ENCODE measurements around the gene LCN12. TPM values are rescaled to one million over a fixed set of nuclear protein-coding genes. Genes with fewer than 3 reads are reported as not detected.

LCN12 gene
- total RNA-seq, 1 donor = not detected

DNA sequence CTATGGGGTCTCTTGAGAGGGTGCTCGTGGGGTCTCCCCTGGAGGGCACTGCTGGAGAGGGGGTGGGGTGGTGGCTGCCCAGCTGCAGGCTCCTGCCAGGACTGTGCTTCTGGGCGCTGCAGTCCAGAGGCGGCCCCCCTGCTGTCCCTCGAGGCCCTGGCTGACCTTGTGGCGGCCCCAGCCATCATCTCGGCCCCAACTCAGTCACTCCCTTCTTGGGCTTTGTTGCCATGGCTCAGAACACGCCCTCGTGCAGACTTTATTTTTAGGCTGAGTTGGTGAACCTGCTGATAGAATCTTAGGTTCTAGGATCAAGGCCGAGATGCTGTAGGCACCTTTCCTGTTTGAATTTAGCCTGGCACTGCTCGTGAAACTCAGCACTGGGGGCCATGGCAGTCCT is 30.4 kb upstream of the LCN12 start:
- no peaks in the 10 kb centered on the region for H3K9me3 ChIP-seq (ENCODE audit: low read depth, low read length)
- no peaks in the 10 kb centered on the region for H3K4me1 ChIP-seq (ENCODE audit: insufficient read depth, low read length)
- no peaks in the 10 kb centered on the region for H3K27me3 ChIP-seq (ENCODE audit: insufficient read depth, low read length)
- H3K4me3 ChIP-seq (ENCODE audit: low read length) = no peak overlapping the region

DNA sequence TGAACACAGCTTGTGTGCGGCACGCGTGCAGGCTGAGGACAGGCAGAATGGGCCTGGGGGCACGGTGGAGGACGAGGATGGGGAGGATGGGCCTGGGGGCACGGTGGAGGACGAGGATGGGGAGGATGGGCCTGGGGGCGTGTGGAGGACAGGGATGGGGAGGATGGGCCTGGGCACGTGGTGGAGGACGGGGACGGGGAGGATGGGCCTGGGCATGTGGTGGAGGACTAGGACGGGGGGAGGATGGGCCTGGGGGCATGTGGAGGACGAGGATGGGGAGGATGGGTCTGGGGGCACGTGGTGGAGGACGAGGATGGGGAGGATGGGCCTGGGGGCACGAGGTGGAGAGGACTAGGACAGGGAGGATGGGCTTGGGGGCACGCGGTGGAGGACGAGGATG is 29.5 kb upstream of the LCN12 start:
- Histone ChIP-seq H3K4me3 (ENCODE audit: low read length) (no peak overlapping the region), H3K9me3 (ENCODE audit: low read depth, low read length) (no peaks in the 10 kb centered on the region), H3K4me1 (ENCODE audit: insufficient read depth, low read length) (no peaks in the 10 kb centered on the region), H3K27me3 (ENCODE audit: insufficient read depth, low read length) (no peaks in the 10 kb centered on the region)

DNA sequence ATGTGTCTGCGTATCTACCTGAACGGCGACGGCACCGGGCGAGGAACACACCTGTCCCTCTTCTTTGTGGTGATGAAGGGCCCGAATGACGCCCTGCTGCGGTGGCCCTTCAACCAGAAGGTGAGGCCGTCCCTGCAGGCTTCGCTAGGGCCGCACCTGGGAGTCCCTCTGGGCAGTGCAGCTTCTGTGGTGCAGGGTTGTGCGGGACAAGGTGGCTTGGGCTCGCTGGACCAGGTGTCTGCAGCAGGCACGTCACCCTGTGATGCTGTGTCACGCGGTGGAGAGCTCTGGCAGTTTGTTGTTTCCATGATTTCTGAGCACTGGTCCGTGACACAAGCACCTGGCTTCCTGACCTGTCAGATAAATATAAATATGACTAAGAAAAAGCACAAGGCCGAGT is 28.2 kb upstream of the LCN12 start:
- Histone ChIP-seq H3K27me3 (ENCODE audit: insufficient read depth, low read length) (no peaks in the 10 kb centered on the region), H3K4me3 (ENCODE audit: low read length) (no peak overlapping the region), H3K9me3 (ENCODE audit: low read depth, low read length) (no peaks in the 10 kb centered on the region), H3K4me1 (ENCODE audit: insufficient read depth, low read length) (no peaks in the 10 kb centered on the region)

DNA sequence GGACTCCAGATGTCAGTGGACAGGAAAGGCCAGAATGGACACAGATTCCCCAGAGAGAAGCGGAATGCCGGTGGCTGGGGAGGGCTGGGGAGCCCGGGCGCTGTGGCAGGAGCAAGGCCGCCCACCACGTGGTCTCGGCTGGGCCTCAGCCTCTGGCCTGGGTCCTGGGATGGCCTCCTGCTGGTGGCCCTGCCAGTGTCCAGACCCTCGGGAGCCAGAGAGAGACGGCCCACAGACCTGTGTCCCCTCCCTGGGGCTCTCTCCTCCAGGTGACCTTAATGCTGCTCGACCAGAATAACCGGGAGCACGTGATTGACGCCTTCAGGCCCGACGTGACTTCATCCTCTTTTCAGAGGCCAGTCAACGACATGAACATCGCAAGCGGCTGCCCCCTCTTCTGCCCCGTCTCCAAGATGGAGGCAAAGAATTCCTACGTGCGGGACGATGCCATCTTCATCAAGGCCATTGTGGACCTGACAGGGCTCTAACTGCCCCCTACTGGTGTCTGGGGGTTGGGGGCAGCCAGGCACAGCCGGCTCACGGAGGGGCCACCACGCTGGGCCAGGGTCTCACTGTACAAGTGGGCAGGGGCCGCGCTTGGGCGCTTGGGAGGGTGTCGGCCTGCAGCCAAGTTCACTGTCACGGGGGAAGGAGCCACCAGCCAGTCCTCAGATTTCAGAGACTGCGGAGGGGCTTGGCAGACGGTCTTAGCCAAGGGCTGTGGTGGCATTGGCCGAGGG is 26.5 kb upstream of the LCN12 start:
- no peak overlapping the region for H3K4me3 ChIP-seq (ENCODE audit: low read length)
- no peaks in the 10 kb centered on the region for H3K27me3 ChIP-seq (ENCODE audit: insufficient read depth, low read length)
- no peaks in the 10 kb centered on the region for H3K4me1 ChIP-seq (ENCODE audit: insufficient read depth, low read length)
- H3K9me3 ChIP-seq (ENCODE audit: low read depth, low read length) = no peaks in the 10 kb centered on the region

DNA sequence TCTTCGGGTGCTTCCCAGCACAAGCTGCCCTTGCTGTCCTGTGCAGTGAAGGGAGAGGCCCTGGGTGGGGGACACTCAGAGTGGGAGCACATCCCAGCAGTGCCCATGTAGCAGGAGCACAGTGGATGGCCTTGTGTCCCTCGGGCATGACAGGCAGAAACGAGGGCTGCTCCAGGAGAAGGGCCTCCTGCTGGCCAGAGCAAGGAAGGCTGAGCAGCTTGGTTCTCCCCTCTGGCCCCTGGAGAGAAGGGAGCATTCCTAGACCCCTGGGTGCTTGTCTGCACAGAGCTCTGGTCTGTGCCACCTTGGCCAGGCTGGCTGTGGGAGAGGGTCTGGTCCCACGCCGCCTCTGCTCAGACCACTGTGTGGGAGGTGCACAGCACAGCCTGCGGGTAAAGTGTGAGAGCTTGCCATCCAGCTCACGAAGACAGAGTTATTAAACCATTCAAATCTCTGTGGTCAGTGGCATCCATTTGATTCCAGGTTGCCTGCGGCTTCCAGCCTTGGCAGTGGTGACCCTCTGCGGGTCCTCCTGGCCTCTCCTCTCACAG is 25.8 kb upstream of the LCN12 start:
- no peaks in the 10 kb centered on the region for H3K4me1 ChIP-seq (ENCODE audit: insufficient read depth, low read length)

DNA sequence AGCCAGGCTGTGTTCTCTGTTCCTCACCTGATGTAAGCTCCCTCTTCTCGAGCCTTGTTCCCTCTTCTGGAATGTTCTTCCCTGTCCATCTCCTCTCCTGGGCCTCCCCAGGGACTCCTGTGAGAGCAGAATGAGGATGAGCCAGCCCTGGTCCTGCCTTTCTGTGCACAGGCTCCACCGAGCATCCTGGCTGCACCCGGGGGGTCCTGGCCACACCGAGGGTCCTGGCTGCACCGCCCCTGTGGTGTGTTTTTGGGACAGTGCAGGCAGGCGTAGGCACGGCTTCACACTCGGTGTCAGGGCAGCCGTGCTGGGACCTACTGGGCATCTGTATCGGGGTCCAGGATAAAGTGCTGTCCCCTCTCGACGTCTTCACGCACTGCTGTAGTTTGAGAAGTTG is 25.3 kb upstream of the LCN12 start:
- no peaks in the 10 kb centered on the region for H3K9me3 ChIP-seq (ENCODE audit: low read depth, low read length)
- no peaks in the 10 kb centered on the region for H3K4me1 ChIP-seq (ENCODE audit: insufficient read depth, low read length)
- H3K4me3 ChIP-seq (ENCODE audit: low read length) = no peak overlapping the region
- H3K27me3 ChIP-seq (ENCODE audit: insufficient read depth, low read length) = no peaks in the 10 kb centered on the region

More for the DNA sequence above, 25.8 kb upstream of the LCN12 start:
- Histone ChIP-seq H3K9me3 (ENCODE audit: low read depth, low read length) (no peaks in the 10 kb centered on the region), H3K27me3 (ENCODE audit: insufficient read depth, low read length) (no peaks in the 10 kb centered on the region), H3K4me3 (ENCODE audit: low read length) (no peak overlapping the region)

DNA sequence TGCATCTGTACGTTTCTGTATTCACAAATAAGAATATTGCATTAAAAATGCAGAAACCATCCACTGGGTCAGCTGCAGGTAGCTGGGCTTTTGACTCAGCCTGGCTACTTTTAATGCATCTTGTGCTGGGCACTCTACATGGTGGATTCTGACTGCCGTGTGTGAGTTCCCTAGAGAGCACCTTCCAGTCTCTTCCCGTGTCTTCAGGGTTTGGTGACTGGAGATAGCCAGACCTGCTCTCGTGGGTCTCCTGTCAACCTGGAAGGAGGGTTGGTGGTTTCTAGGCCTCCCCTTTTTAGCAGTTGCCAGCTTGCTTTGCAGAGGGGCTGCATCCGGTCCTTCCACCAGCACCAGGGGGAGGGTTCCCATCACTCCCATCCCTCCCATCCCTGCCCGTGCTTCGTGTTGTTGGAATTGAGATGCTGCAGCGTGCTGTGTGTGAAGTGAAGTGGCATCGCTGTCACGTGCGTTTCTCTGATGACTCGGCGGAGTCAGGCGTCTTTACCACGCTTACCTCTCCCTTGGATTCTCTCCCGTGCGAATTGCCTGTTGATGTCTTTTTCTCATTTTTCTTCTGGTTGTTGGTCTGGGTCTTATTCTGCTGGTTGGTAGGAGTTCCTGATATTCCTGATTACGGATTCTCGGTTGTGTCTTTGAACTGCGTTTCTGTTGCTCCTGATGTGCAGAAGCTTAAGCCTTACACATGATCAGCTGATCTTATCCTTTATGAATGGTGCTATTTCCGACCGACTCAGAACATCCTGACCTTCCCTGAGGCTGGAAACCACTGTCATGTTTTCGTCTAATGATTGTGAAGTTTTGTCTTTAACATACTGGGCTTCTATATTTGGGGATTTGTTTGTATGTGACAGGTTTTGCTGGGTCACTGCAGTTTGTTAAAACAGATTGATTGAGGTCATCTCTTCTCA is 24.5 kb upstream of the LCN12 start:
- Histone ChIP-seq H3K4me1 (ENCODE audit: insufficient read depth, low read length) (no peaks in the 10 kb centered on the region), H3K4me3 (ENCODE audit: low read length) (no peak overlapping the region)

DNA sequence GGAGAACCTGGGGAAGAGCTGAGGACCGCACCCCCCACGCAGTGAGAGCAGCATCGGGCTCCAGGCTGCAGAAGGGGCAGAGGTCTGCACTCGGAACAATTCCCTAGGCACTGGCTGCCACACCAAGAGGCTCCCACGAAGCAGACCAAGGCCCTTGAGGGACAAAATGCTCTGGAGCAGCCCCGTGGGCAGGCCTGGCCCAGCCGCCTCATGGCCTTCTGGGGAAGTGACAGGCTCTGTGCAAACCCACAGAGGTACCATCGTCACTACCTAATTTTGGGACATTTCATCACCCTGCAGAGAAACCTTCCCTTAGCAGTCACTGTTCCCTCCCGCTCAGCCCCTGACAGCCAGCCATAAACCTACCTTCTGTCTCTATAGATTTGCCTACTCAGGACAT is 23.5 kb upstream of the LCN12 start:
- Histone ChIP-seq H3K27me3 (ENCODE audit: insufficient read depth, low read length) (no peaks in the 10 kb centered on the region), H3K4me1 (ENCODE audit: insufficient read depth, low read length) (no peaks in the 10 kb centered on the region), H3K4me3 (ENCODE audit: low read length) (no peak overlapping the region), H3K9me3 (ENCODE audit: low read depth, low read length) (no peaks in the 10 kb centered on the region)

More for the DNA sequence above, 24.5 kb upstream of the LCN12 start:
- Histone ChIP-seq H3K27me3 (ENCODE audit: insufficient read depth, low read length) (no peaks in the 10 kb centered on the region), H3K9me3 (ENCODE audit: low read depth, low read length) (no peaks in the 10 kb centered on the region)

DNA sequence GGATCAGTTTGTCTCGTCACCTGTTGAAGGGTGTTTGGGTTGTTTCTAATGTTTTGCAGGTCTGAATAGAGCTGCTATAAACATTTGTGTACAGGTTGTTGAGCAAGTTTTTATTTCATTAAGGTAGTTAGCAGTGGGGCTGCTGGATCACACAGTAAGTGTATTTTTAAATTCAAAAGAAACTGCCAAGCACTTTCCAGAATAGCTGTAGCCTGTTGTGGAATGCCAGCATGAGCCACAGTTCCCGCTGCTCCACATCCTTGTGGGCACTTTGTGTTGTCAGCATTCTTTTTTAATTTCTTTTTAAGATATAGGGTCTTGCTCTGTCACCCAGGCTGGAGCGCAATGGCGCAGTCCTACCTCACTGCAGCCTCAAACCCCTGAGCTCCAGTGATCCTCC is 22.1 kb upstream of the LCN12 start:
- Histone ChIP-seq H3K27me3 (ENCODE audit: insufficient read depth, low read length) (no peaks in the 10 kb centered on the region), H3K4me3 (ENCODE audit: low read length) (no peak overlapping the region), H3K9me3 (ENCODE audit: low read depth, low read length) (no peaks in the 10 kb centered on the region), H3K4me1 (ENCODE audit: insufficient read depth, low read length) (no peaks in the 10 kb centered on the region)

DNA sequence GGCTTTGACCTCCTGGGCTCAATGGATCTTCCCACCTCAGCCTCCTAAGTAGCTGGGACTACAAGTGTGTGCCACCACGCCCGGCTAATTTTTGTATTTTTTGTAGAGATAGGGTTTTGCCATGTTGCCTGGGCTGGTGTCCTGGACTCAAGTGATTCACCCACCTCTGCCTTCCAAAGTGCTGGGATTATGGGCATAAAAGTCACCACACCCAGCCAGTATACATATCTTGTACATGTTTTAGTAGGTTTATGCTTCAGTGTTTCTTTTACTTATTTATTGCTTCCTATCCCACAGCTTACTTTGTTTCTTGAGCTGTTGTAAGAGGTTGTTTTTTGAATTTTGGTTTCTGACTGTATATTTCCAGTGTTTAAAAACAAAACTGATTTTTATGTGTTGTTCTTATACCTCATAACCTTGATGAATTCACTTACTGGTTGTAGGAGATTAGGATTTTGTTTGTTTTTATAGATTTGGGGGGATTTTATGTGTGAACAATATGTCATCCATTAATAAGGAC is 20.4 kb upstream of the LCN12 start:
- H3K27me3 ChIP-seq (ENCODE audit: insufficient read depth, low read length) = no peaks in the 10 kb centered on the region
- no peak overlapping the region for H3K4me3 ChIP-seq (ENCODE audit: low read length)
- H3K9me3 ChIP-seq (ENCODE audit: low read depth, low read length) = no peaks in the 10 kb centered on the region
- no peaks in the 10 kb centered on the region for H3K4me1 ChIP-seq (ENCODE audit: insufficient read depth, low read length)

DNA sequence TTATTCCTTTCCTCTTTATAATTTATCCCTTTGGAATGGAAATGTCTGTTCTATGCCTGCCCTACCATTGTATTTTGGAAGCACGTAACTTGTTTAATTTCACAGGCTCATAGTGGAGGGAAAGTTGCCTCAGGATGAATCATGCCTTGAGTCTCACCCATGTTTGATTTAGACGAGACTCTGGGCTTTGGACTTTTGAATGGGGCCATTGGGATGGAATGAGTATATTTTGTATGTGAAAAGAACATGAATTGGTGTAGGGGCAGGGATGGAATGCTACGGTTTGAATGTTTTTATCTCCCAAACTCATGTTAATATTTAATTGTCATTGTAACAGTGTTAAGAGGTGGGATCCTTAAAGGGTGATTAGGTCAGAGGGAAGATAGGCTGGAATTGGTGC is 17.8 kb upstream of the LCN12 start:
- no peak overlapping the region for H3K4me3 ChIP-seq (ENCODE audit: low read length)
- no peaks in the 10 kb centered on the region for H3K4me1 ChIP-seq (ENCODE audit: insufficient read depth, low read length)
- H3K9me3 ChIP-seq (ENCODE audit: low read depth, low read length) = no peaks in the 10 kb centered on the region
- H3K27me3 ChIP-seq (ENCODE audit: insufficient read depth, low read length) = no peaks in the 10 kb centered on the region

DNA sequence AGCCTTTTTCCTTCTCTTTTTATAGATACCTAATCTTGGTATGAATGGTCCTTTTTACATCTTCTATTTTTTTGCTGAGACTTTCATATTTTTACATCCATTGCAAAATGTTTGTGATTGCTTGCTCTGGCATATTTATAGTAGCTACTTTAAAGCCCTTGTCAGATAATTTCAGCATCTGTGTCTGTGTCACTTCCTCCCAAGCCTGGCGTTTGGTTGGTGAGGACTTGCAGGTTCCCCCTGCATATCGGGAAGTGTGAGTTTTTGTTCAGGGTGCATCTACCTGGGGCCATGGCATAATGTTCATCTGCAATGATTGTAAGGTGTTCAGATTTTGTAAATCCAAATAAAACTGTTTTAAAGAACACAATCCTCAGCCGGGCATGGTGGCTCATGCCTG is 16.4 kb upstream of the LCN12 start:
- no peaks in the 10 kb centered on the region for H3K4me1 ChIP-seq (ENCODE audit: insufficient read depth, low read length)
- no peaks in the 10 kb centered on the region for H3K9me3 ChIP-seq (ENCODE audit: low read depth, low read length)
- H3K4me3 ChIP-seq (ENCODE audit: low read length) = no peak overlapping the region
- H3K27me3 ChIP-seq (ENCODE audit: insufficient read depth, low read length) = no peaks in the 10 kb centered on the region

DNA sequence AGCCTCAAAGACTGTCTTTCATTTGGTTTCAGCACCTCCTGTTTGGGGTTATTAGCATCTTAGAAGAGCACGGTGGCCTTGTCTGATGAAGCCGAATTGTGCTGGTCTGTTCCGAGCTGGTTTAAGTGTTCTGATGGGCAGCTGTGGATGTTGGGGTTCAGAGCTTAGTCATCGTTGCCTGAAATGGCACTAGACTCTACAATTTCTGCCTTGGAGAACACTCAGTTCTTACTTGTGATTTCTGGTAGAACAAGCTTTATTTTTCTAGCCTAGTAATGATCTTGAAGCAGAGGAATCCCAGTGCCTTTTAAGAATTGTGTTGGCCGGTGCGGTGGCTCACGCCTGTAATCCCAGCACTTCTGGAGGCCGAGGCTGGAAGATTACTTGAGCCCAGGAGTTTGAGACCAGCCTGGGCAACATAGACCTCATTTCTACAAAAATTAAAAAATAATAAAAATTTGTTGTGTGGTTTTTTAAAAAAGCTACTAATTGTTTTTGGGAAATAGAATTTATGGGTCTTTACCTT is 15.4 kb upstream of the LCN12 start:
- Histone ChIP-seq H3K27me3 (ENCODE audit: insufficient read depth, low read length) (no peaks in the 10 kb centered on the region), H3K4me3 (ENCODE audit: low read length) (no peak overlapping the region), H3K9me3 (ENCODE audit: low read depth, low read length) (no peaks in the 10 kb centered on the region), H3K4me1 (ENCODE audit: insufficient read depth, low read length) (no peaks in the 10 kb centered on the region)

DNA sequence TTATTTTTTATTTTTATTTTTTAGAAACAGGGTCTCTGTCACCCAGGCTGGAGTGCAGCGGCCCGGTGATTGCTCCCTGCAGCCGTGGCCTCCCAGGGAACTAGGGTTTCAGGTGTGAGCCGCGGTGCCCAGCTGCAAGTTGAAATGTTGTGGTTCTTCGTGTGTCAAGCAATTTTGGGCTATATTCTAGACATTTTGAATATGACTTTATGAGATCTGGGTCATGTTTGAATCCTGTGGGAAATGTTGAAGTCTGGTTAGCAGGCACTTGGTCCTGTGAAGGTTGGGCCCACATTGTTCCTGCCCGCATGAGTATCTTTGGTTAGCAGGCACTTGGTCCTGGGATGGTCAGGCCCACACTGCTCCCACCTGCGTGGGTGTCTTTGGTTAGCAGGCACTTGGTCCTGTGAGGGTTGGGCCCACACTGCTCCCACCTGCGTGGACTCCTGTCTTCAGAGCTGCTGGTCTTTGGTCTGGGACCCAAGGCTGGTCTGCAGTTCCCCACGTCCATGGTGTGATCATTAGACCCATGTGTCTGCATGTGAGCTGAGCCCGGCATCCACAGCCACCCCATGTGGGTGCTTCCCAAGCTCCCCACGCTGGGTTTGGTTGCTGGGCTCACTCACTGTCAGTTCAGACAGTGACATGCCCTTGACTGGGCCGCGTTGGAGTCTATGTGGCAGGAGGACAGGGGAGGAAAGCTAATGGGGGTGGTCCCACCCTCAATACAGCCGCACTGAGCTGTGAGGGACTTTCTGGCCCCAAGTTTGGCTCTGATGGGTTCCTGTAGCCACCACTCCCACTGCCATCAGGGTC is 14.7 kb upstream of the LCN12 start:
- Histone ChIP-seq H3K4me1 (ENCODE audit: insufficient read depth, low read length) (no peaks in the 10 kb centered on the region), H3K9me3 (ENCODE audit: low read depth, low read length) (no peaks in the 10 kb centered on the region), H3K27me3 (ENCODE audit: insufficient read depth, low read length) (no peaks in the 10 kb centered on the region), H3K4me3 (ENCODE audit: low read length) (no peak overlapping the region)
